Measurements from ENCODE around the gene SYCE1L. TPM values are rescaled to one million over a fixed set of nuclear protein-coding genes. Genes with fewer than 3 reads are reported as not detected.

Gene SYCE1L
- total and polyA plus RNA-seq, 9 of the 15 experiments (the other 6 are each of a cell fraction or from before 2014, with no cell fraction given), result 0.54 to 2.7 (median 1.1) TPM; not detected in 5

- TF ChIP-seq, protein P1, sequence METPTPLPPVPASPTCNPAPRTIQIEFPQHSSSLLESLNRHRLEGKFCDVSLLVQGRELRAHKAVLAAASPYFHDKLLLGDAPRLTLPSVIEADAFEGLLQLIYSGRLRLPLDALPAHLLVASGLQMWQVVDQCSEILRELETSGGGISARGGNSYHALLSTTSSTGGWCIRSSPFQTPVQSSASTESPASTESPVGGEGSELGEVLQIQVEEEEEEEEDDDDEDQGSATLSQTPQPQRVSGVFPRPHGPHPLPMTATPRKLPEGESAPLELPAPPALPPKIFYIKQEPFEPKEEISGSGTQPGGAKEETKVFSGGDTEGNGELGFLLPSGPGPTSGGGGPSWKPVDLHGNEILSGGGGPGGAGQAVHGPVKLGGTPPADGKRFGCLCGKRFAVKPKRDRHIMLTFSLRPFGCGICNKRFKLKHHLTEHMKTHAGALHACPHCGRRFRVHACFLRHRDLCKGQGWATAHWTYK (CRISPR knock-in tag; IDR thresholded peaks at IDR 0.05), result no peak
- TF ChIP-seq GABPA (tag; conservative IDR thresholded peaks at IDR 0.05; ENCODE audit: low read depth), result no peak
- TF ChIP-seq ETV6 (IDR thresholded peaks at IDR 0.05; ENCODE audit: borderline replicate concordance in 1 of 2, low read depth in 2 of 2, low read length in 1 of 2), result no peak
- no peak for TF ChIP-seq ETV6 (CRISPR knock-in tag; IDR thresholded peaks at IDR 0.05; ENCODE audit: borderline replicate concordance)
- no peak for TF ChIP-seq ZMIZ1 (IDR thresholded peaks at IDR 0.05; ENCODE audit: low read depth in 2 of 2, low read length in 2 of 2)
Measured at GRCh38 chr16:77158293-77158692, 40.9 kb upstream of the SYCE1L start (continued).

GRCh38 chr16:77165006-77165405, 34.2 kb upstream of the SYCE1L start:
- Histone ChIP-seq H3K27ac (ENCODE audit: extremely low read depth, low read depth, low read length) (no peak overlapping the region), H3K4me2 (ENCODE audit: insufficient read depth, low read length) (no peak overlapping the region), H3K4me1 (replicated peaks in 1 of 2; ENCODE audit: control insufficient read depth in 2 of 2, insufficient read depth in 2 of 2, low read length in 2 of 2) (no peaks in the 10 kb centered on the region), H3K36me3 (ENCODE audit: control insufficient read depth, insufficient read depth, low read length) (no peaks in the 10 kb centered on the region), H3K9me3 (replicated peaks; ENCODE audit: control insufficient read depth, insufficient read depth, low read depth, low read length) (no peaks in the 10 kb centered on the region), H2AFZ (ENCODE audit: low read depth, low read length) (no peak overlapping the region), H3K9me1 (ENCODE audit: control insufficient read depth, insufficient read depth, low read length) (no peaks in the 10 kb centered on the region), H3K79me2 (ENCODE audit: control insufficient read depth, insufficient read depth, low read length) (no peaks in the 10 kb centered on the region), H4K20me1 (replicated peaks; ENCODE audit: control insufficient read depth, insufficient read depth, low read length) (no peaks in the 10 kb centered on the region), H3K9ac (ENCODE audit: insufficient read depth in 1 of 2, low read depth in 2 of 2, low read length in 2 of 2) (no peak overlapping the region), H3K27me3 (ENCODE audit: control insufficient read depth in 2 of 2, insufficient read depth in 2 of 2, low read length in 2 of 2) (peaks cover 0 to 4% of the 10 kb centered on the region in 2 experiments; a peak in 1 of 5 replicates), H3K4me3 (no peak overlapping the region)
- WGBS (ENCODE audit: insufficient coverage, low coverage, missing lambda C conversion rate), result 0% methylated on average over 2 of the region's 2 CpGs
- DNase-seq (ENCODE audit: extremely low read depth in 1 of 4, low spot score in 3 of 4), result no peak
- in situ Hi-C loops (cut with MboI), result loop anchor here (25.0 kb wide), 1 partner anchor 503 kb away; no protein-coding TSS in a partner anchor
- intact Hi-C loops (cut with micrococcal nuclease), result loop anchor here (10.0 kb wide), 1 partner anchor 500 kb away; no protein-coding TSS in a partner anchor
- no peak for FAIRE-seq
- POLR2A ChIA-PET, result no interaction called here
- no peak for ATAC-seq
- no TSS peak for BruUV-seq (replicated peaks)
- CTCF ChIA-PET (ENCODE audit: low intra/inter-chr PET ratio), result no interaction called here
- TF ChIP-seq ZNF644 (tag; IDR thresholded peaks at IDR 0.05; ENCODE audit: low read depth), result no peak
- no peak for TF ChIP-seq ZBTB7A (IDR thresholded peaks at IDR 0.05; ENCODE audit: borderline replicate concordance, control insufficient read depth, low read depth, low read length)
- no peak for TF ChIP-seq FOXJ2 (tag; IDR thresholded peaks at IDR 0.05)
- TF ChIP-seq CREB3 (tag; conservative IDR thresholded peaks at IDR 0.05; ENCODE audit: low read depth), result no peak
- TF ChIP-seq CLOCK (CRISPR knock-in tag; IDR thresholded peaks at IDR 0.05; ENCODE audit: borderline replicate concordance), result no peak
- no peak for TF ChIP-seq OTX1 (CRISPR knock-in tag; IDR thresholded peaks at IDR 0.05)

Data from K562 (cell line).